ENCODE measurements around the gene BUB1. TPM values are rescaled to one million over a fixed set of nuclear protein-coding genes. Genes with fewer than 3 reads are reported as not detected.

Gene BUB1
- total RNA-seq, 2 experiments from 2014 or later = 125 to 180 TPM

DNA sequence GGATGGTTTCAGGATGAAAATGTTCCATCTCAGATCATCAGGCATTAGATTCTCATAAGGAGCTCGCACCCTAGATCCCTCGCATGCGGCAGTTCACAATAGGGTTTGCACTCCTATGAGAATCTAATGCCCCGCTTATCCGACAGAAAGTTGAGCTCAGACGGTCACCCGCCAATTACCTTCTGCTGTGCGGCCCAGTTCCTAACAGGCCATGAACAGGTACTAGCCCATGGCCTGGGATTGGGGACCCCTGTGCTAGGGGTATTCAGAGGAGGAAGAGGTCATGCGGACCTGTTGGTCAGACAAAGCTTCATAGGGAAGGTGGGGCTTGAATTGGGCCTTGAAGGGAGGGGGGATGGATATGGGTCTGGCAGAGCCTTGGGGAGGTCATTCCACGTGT lies 4.4 kb upstream of the BUB1 start:
- intact Hi-C loops (cut with micrococcal nuclease; ENCODE audit: unreplicated experiment) = no loop called here
- Histone ChIP-seq H3K4me3 (ENCODE audit: low read depth, low read length, poor library complexity, severe bottlenecking) (no peak overlapping the region), H3K27ac (ENCODE audit: low read depth, low read length, poor library complexity, severe bottlenecking) (no peak overlapping the region), H3K9me2 (ENCODE audit: insufficient read depth, low read length) (no peaks in the 10 kb centered on the region), H3K4me2 (ENCODE audit: low read length) (no peak overlapping the region), H3K79me2 (ENCODE audit: insufficient read depth, low read depth, low read length) (peaks cover 6% of the 10 kb centered on the region), H3K36me3 (ENCODE audit: insufficient read depth, low read length) (peaks cover 2% of the 10 kb centered on the region; the same call in 1 of the 2 replicates), H4K20me1 (ENCODE audit: insufficient read depth, low read length) (peaks cover 2% of the 10 kb centered on the region; the same call in 1 of the 2 replicates), H3K9me3 (ENCODE audit: low read length) (no peaks in the 10 kb centered on the region), H2AFZ (ENCODE audit: low read length) (no peak overlapping the region), H3K4me1 (ENCODE audit: insufficient read depth, low read length, poor library complexity, severe bottlenecking) (peaks cover 13% of the 10 kb centered on the region)
- ChIA-PET POLR2A (no interaction called here), CTCF (ENCODE audit: unreplicated experiment) (no interaction called here)
- no peak for DNase-seq (ENCODE audit: low spot score)
- no TSS peak for BruUV-seq (replicated peaks)
- TF ChIP-seq, protein P1, sequence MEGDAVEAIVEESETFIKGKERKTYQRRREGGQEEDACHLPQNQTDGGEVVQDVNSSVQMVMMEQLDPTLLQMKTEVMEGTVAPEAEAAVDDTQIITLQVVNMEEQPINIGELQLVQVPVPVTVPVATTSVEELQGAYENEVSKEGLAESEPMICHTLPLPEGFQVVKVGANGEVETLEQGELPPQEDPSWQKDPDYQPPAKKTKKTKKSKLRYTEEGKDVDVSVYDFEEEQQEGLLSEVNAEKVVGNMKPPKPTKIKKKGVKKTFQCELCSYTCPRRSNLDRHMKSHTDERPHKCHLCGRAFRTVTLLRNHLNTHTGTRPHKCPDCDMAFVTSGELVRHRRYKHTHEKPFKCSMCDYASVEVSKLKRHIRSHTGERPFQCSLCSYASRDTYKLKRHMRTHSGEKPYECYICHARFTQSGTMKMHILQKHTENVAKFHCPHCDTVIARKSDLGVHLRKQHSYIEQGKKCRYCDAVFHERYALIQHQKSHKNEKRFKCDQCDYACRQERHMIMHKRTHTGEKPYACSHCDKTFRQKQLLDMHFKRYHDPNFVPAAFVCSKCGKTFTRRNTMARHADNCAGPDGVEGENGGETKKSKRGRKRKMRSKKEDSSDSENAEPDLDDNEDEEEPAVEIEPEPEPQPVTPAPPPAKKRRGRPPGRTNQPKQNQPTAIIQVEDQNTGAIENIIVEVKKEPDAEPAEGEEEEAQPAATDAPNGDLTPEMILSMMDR (conservative IDR thresholded peaks at IDR 0.05; ENCODE audit: low read length) = no peak
- TF ChIP-seq EZH2phosphoT487 (IDR thresholded peaks at IDR 0.05; ENCODE audit: borderline replicate concordance, low read depth, low read length) = no peak

DNA sequence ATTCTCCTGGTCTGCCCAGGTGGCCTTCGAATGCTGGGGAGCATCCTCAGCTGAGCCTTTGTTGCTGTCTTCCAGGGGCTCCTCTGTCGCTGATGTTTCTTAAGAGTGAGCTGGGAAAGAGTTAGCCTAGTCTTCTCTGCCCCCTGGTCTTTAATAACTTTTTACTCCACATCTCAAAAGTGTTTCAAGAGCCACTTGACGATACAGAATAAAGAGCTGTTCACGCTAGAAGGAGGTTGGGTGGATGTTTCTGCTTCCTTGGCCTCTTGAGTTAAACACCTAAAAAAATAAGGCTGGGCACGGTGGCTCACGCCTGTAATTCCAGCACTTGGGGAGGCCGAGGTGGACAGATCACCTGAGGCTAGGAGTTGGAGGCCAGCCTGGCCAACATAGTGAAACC lies 2.8 kb upstream of the BUB1 start:
- Histone ChIP-seq H3K9me2 (ENCODE audit: insufficient read depth, low read length) (no peaks in the 10 kb centered on the region), H3K9me3 (ENCODE audit: low read length) (no peaks in the 10 kb centered on the region), H2AFZ (ENCODE audit: low read length) (no peak overlapping the region), H4K20me1 (ENCODE audit: insufficient read depth, low read length) (peaks cover 13% of the 10 kb centered on the region; the same call in 1 of the 2 replicates), H3K4me2 (ENCODE audit: low read length) (no peak overlapping the region), H3K36me3 (ENCODE audit: insufficient read depth, low read length) (peaks cover 15% of the 10 kb centered on the region), H3K79me2 (ENCODE audit: insufficient read depth, low read depth, low read length) (peaks cover 22% of the 10 kb centered on the region), H3K4me3 (ENCODE audit: low read depth, low read length, poor library complexity, severe bottlenecking) (no peak overlapping the region), H3K4me1 (ENCODE audit: insufficient read depth, low read length, poor library complexity, severe bottlenecking) (peaks cover 20% of the 10 kb centered on the region), H3K27ac (ENCODE audit: low read depth, low read length, poor library complexity, severe bottlenecking) (no peak overlapping the region)
- intact Hi-C loops (cut with micrococcal nuclease; ENCODE audit: unreplicated experiment) = no loop called here
- BruUV-seq (replicated peaks) = no TSS peak
- POLR2A ChIA-PET = no interaction called here
- no peak for DNase-seq (ENCODE audit: low spot score)
- no peak for TF ChIP-seq EZH2phosphoT487 (IDR thresholded peaks at IDR 0.05; ENCODE audit: borderline replicate concordance, low read depth, low read length)
- TF ChIP-seq, protein P1 (conservative IDR thresholded peaks at IDR 0.05; ENCODE audit: low read length) = no peak
- CTCF ChIA-PET (ENCODE audit: unreplicated experiment) = no interaction called here

DNA sequence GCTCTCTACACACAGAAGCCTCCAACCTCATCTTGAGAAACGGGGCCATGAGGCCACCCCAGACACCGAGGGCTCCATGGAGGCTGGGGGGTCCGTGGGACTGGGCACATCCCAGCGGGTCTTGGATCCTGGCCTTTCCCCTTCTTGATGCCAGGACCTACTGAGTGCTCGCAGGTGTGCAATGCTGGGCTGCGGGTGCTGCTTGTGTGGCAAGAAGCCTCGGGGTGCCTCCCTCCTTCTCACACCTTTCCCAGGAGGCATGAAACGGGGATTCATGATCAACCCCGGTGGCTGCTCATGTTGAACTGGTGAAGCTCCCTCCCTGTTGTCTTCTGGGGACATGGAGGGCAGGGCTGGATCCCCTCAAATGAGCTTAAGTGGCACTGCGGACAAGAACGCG lies 2.0 kb upstream of the BUB1 start:
- no peaks in the 10 kb centered on the region for H3K9me2 ChIP-seq (ENCODE audit: insufficient read depth, low read length)
- peaks cover 14% of the 10 kb centered on the region; the same call in 1 of the 2 replicates for H4K20me1 ChIP-seq (ENCODE audit: insufficient read depth, low read length)
- no TSS peak for BruUV-seq (replicated peaks)
- DNase-seq (ENCODE audit: low spot score) = no peak
- ChIA-PET POLR2A (interaction anchor here (0.9 to 2.1 kb wide), 5 partner anchors 7 to 441 kb away, joined by 3 to 7 read pairs (median 4); partner anchors contain the start of gene BCL2L11), CTCF (ENCODE audit: unreplicated experiment) (no interaction called here)
- H3K36me3 ChIP-seq (ENCODE audit: insufficient read depth, low read length) = peaks cover 19% of the 10 kb centered on the region
- intact Hi-C loops (cut with micrococcal nuclease; ENCODE audit: unreplicated experiment) = loop anchor here (2.0 to 10.0 kb wide), 2 partner anchors 357 to 445 kb away; partner anchors contain the start of gene BCL2L11
- H3K4me2 ChIP-seq (ENCODE audit: low read length) = no peak overlapping the region
- H3K4me1 ChIP-seq (ENCODE audit: insufficient read depth, low read length, poor library complexity, severe bottlenecking) = peaks cover 29% of the 10 kb centered on the region
- H2AFZ ChIP-seq (ENCODE audit: low read length) = no peak overlapping the region
- no peak overlapping the region for H3K4me3 ChIP-seq (ENCODE audit: low read depth, low read length, poor library complexity, severe bottlenecking)
- H3K9me3 ChIP-seq (ENCODE audit: low read length) = no peaks in the 10 kb centered on the region
- H3K27ac ChIP-seq (ENCODE audit: low read depth, low read length, poor library complexity, severe bottlenecking) = no peak overlapping the region
- no peak for TF ChIP-seq EZH2phosphoT487 (IDR thresholded peaks at IDR 0.05; ENCODE audit: borderline replicate concordance, low read depth, low read length)
- TF ChIP-seq, protein P1 (conservative IDR thresholded peaks at IDR 0.05; ENCODE audit: low read length) = no peak
- peaks cover 30% of the 10 kb centered on the region for H3K79me2 ChIP-seq (ENCODE audit: insufficient read depth, low read depth, low read length)
